NCI-H1436 (cell line): ENCODE data around the gene RSPH10B.
"Not testable (repeated sequence)": the region's sequence is repeated elsewhere in the genome, so short reads cannot be mapped to it uniquely, and the experiment has no call there.

Experiments used
- DNase-seq: peaks from one replicate; lab custom pipeline; 2025; lab: John Stamatoyannopoulos, UW

Gene RSPH10B

GRCh38 chr7:5970347-5970911 is at the start of gene RSPH10B:
TSS of gene RSPH10B (minus strand) at chr7:5970689. CDS start at chr7:5967116, 3,573 bp downstream.
- not testable (repeated sequence) for DNase-seq

- no peak for DNase-seq
These were observed 46.1 kb upstream of the RSPH10B start for GRCh38 chr7:6016653-6016966.

- peak; percentile 16 for DNase-seq
These were observed 45.6 kb upstream of the RSPH10B start for GRCh38 chr7:6015917-6016652.

GRCh38 chr7:6012355-6013104 is 42.0 kb upstream of the RSPH10B start:
- DNase-seq = no peak

DNA sequence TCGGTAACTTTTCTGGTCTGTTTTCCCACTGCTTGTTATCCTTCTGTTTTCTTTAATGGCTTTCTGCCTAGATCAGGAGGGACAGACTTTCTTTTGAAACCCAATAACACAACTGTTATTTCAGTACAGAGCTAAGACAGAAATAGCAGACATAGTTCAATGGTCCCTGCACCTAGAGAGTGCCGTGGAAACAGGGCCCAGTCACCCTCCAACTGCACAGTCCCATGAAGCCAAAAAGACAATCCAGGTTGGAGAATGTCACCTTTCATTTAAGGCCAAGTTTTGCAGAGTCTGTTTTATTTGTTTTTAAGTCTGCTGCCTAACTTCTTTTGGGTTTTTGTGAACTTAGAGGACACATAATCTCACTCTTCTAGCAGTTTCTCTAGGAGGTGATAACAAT is 41.1 kb upstream of the RSPH10B start:
- no peak for DNase-seq

DNA sequence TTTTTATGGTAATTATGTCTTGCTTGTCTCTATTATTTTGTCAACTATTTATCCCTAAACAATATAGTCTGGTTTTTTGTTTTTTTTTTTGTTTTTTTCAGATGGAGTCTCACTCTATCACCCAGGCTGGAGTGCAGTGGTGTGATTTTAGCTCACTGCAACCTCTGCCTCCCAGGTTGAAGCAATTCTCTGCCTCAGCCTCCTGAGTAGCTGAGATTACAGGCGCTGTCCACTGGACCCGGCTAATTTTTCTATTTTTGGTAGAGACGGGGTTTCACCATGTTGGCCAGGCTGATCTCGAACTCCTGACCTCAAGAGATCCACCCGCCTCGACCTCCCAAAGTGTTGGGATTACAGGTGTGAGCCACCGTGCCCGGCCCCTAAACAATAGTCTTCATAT is 39.9 kb upstream of the RSPH10B start:
- DNase-seq = not testable (repeated sequence)

- peak; percentile 96 for DNase-seq
These were observed 38.5 kb upstream of the RSPH10B start, which contains the start of the genes AIMP2 and PMS2 for GRCh38 chr7:6008668-6009611. TSS of gene AIMP2 (plus strand) at chr7:6009272. CDS start at chr7:6009364, 92 bp downstream. TSS of gene PMS2 (minus strand) at chr7:6009049. CDS start at chr7:6009019, 30 bp downstream.

GRCh38 chr7:6007835-6008590 is 37.5 kb upstream of the RSPH10B start:
- DNase-seq = not testable (repeated sequence)

- no peak for DNase-seq
These were observed 36.9 kb upstream of the RSPH10B start for GRCh38 chr7:6007386-6007785.

DNA sequence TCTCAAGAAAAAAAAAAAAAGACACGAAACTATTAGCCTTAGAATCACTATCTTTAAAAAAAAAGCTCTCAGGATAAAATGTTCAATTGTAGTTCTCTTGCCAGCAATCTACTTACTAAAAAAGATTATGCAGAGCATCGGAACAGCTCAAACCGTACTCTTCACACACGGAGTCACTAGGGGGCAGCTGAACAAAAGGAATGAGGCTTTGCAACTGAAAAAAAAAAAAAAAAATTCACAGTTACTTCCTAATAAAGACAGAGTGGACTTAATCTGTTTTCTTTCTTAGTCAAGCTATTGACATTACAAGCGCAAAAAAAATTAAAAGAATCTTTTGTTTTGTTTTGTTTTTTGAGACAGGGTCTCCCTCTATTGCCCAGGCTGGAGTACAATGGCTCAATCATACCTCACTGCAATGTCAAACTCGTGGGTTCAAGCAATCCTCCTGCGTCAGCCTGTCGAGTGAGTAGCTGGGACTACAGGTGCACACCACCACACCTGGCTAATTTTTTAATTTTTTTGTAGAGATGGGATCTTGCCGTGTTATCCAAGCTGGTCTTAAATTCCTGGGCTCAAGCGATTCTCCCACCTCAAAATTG is 26.8 kb upstream of the RSPH10B start:
- DNase-seq = peak; percentile 58

DNA sequence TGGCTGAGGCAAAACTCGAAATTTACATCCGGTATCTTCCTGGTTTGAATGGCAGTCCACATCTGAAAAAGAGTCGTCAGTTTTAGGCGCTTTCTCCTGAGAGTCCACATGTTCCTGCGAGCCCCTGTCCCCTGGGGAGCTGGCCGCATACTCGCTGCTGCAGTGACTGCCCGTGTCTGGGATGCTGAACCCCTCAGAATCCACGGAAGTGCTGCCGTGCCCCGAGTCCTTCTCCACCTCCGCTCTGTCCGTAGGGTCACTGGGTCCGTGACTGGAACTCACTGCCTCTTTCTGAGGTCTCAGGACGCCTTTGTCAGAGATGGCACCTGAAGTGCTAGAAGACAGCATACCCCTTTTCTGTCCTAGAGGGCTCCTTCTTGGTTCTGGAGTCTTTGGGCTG is 16.6 kb upstream of the RSPH10B start:
- DNase-seq = not testable (repeated sequence)

DNA sequence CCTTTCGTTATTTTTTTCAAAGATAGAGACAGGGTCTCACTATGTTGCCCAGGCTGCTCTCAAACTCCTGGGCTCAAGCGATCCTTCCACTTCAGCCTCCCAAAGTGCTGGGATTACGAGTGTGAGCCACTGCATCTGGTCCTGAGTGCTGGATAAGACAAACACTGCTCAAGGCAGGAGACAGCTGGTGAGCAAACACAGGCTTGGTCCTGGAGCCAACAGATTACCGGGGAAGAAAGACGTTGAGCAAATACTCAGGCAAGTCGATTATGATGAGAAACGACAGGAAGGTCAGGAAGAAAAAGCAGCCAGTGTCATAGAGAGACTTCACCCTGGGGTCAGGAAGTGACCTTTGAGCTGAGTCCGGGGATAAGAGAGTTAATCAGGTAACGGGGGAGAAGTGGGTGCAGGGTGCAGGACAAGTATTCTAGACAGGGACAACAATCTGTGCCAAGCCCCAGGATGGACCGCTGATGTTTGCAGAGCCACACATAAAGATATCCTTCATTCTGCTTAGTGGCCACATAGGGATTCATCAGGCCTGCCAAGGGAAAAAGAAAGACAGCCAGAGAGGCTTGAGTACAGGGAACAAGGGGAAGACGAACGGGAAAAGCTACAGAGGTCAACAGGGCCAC is 9.3 kb upstream of the RSPH10B start:
- not testable (repeated sequence) for DNase-seq

GRCh38 chr7:5973580-5973979 is 3.1 kb upstream of the RSPH10B start:
- not testable (repeated sequence) for DNase-seq

DNA sequence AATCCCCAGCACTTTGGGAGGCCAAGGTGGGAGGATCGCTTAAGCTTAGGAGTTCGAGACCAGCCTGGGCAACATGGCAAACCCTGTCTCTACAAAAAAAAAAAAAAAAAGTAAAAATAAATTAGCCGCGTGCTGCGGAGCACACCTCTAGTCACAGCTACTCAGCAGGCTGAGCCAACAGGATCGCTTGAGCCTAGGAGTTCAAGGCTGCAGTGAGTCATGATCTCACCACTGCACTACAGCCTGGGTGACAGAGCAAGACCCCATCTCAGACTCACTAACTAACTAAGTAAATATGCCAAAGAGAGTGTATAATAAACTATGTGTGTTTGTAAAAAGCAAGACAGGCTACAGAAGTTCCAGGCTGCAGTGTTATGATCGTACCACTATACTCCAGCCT is 6.7 kb downstream of the RSPH10B start:
- DNase-seq = not testable (repeated sequence)

- DNase-seq = not testable (repeated sequence)
These were observed 7.3 kb downstream of the RSPH10B start for GRCh38 chr7:5963205-5963604.

DNA sequence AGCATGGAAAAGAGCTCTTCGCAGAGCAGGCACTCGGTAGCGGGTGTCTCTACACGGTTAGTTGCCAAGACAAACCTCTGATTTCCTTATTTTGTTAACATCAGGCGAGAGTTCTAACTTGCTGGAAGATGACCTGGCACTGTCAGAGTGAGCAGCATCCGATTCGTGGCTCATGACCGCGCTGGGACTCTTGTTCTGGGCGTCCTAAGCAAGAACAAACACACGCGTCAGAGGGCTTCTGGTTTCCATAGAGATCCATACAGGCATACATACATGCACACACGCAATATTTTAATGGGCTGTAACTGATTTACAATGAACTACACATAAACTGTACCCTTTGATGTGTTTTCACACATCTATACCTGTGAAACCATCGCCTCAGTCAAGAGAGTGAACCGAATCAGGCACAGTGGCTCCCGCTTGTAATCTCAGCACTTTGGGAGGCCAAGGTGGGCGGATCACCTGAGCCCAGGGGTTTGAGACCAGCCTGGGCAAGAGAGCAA is 35.5 kb downstream of the RSPH10B start:
- DNase-seq = not testable (repeated sequence)

DNA sequence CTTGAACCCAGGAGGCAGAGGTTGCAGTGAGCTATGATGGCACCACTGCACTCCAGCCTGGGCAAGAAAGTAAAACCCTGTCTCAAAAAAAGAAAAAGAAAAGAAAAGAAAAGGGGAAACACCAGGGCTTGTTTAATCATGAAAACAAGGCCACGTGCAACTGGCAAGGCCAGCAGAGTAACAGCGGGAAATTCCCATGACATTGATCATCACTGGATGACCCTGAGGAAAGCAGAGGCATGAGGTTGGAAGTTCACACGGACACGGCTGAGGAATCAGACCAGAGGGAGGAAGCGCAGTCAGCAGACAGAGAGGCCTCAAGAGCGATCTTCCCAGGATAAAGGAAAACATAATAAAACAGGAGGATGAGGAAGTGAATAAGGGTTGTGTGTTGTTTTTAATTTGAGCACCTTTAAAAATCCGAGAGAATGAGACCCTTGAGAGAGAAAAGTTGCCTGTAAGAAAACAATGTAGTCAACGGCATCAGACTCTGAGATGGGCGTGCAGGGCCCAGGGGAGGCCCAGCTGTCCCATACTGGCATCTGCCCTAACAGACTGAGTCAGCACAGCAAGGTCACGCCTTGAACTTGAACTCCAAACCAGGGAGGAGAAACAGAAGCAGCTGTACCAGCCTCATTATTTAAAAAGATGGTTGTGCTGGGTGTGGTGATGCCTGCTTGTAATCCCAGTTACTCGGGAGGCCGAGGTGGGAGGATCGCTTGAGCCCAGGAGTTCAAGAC is 38.4 kb downstream of the RSPH10B start:
- not testable (repeated sequence) for DNase-seq

DNA sequence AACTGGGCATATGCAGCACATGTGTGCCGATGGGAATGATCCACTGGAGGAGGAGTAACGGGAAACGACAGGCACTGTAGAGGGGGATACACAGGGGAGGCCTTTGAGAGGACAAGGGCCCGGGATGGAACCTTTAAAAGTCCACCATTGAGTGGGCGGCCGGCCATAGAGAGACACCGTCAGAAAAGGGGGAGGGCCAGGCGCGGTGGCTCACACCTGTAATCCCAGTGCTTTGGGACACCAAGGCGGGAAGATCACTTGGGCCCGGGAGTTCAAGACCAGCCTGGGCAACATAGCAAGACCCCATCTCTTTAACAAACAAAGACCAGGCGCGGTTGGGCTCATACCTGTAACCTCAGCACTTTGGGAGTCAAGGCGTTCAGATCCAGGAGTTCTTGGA is 39.2 kb downstream of the RSPH10B start:
- DNase-seq = not testable (repeated sequence)

GRCh38 chr7:5930290-5930689 is 40.2 kb downstream of the RSPH10B start:
- DNase-seq = not testable (repeated sequence)
